Immature natural killer cell (primary cell): ENCODE measurements around the gene RAB14. TPM values are rescaled to one million over a fixed set of nuclear protein-coding genes. Genes with fewer than 3 reads are reported as not detected.

Source experiments
- DNase-seq, 3 donors: peaks; one replicate each; pipeline ENCODE4 v3.0.0; 2022; ENCODE audit warnings: mixed read lengths in 1 of 3
- H3K27ac Mint-ChIP-seq, 6 donors: one replicate each; pipeline ENCODE4 v1.8.0; 2020; ENCODE audit warnings: mixed read lengths in 6 of 6, mild to moderate bottlenecking in 5 of 6, inconsistent platforms in 4 of 6, moderate library complexity in 3 of 6
- H3K27me3 Mint-ChIP-seq, 3 donors: one replicate each; pipeline ENCODE4 v1.8.0; 2020 to 2021; ENCODE audit warnings: low read depth in 3 of 3, mild to moderate bottlenecking in 3 of 3, mixed read lengths in 3 of 3, moderate library complexity in 3 of 3, inconsistent platforms in 1 of 3
- H3K36me3 Mint-ChIP-seq, 3 donors: one replicate each; pipeline ENCODE4 v1.8.0; 2020; ENCODE audit warnings: mixed read lengths in 3 of 3, inconsistent platforms in 2 of 3, mild to moderate bottlenecking in 2 of 3
- H3K4me1 Mint-ChIP-seq, 2 donors: one replicate each; pipeline ENCODE4 v1.8.0; 2020; ENCODE audit warnings: inconsistent platforms in 2 of 2, mild to moderate bottlenecking in 2 of 2, mixed read lengths in 2 of 2, moderate library complexity in 1 of 2
- H3K4me3 Mint-ChIP-seq, 5 donors: one replicate each; pipeline ENCODE4 v1.8.0; 2020; ENCODE audit warnings: mild to moderate bottlenecking in 5 of 5, mixed read lengths in 5 of 5, inconsistent platforms in 3 of 5, moderate library complexity in 3 of 5
- H3K9me3 Mint-ChIP-seq, 6 donors: one replicate each; pipeline ENCODE4 v1.8.0; 2020; ENCODE audit warnings: mild to moderate bottlenecking in 6 of 6, mixed read lengths in 6 of 6, inconsistent platforms in 4 of 6, moderate library complexity in 3 of 6
- polyA plus RNA-seq, 3 donors: library from polyadenylated mRNA; unstranded; fragments of 300-500 nt; fragmentation: Illumina TruSeq; gene quantifications; one replicate each; pipeline ENCODE4 v1.2.3, GENCODE V29; 2021

RAB14 gene
- polyA plus RNA-seq, 3 donors from 2014 or later, result 28.2 to 44.9 (median 36.0) TPM

DNA sequence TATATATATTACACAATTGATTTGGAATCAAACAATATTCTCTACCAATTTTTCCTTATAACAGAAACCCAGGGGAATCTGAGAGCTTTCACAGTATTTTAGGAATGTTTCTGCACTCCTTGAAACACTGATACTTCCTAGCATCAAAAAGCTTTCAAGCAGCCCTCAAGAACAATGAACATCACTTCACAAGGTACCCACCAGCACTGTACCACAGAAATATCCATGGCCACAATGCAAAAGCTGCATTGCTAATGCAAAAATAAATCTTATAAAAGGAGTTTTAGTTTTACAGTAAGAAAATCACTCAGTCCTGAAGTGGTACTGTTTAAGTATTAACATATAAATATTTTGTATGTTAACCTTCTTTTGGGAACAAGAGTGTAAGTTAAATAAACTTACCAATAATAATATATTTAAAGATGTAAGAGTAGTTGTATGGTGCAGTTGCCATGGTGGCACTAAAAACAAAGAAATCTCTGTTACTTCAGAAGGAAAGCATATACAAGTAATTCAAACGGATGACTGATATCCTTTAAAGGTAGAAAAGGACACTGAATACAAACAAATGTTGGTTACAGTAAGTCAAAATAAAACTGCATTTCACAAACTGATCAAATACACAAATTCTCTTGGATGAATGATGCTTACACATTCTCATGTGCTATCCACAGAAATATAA, 8.6 kb downstream of the RAB14 start:
- DNase-seq, result no peak
- Mint-ChIP-seq H3K27ac (peak overlapping the region in 2 of 6 donors; percentile 6 to 24), H3K9me3 (no peaks in the 10 kb centered on the region), H3K36me3 (no peaks in the 10 kb centered on the region), H3K27me3 (no peaks in the 10 kb centered on the region), H3K4me3 (peak overlapping the region in 2 of 5 donors; percentile 19 to 30), H3K4me1 (peaks cover 83 to 100% of the 10 kb centered on the region in 2 donors)

GRCh38 chr9:121192518-121192917, 9.2 kb downstream of the RAB14 start:
- Mint-ChIP-seq H3K9me3 (no peaks in the 10 kb centered on the region), H3K4me3 (peak overlapping the region in 2 of 5 donors; percentile 37 to 39), H3K27me3 (no peaks in the 10 kb centered on the region), H3K27ac (peak overlapping the region in 3 of 6 donors; percentile 14 to 37 (median 34)), H3K4me1 (peaks cover 83 to 100% of the 10 kb centered on the region in 2 donors), H3K36me3 (no peaks in the 10 kb centered on the region)
- DNase-seq, result no peak

DNA sequence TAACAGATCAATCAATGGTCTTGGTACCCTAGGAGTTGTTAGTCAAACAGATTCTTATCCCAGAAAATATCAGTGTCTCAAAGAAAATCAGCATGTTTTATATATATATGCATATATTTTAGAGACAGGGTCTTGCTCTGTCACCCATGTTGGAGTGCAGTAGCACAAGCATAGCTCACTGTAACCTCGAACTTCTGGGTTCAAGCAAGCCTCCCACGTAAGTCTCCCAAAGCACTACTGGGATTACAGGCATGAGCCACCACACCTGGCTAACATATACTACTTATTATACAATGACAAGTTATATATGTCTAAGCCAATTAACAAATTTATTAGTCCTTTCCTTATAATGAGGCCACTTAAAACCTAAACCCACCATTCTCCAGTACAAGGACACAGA, 10.4 kb downstream of the RAB14 start:
- H3K27me3 Mint-ChIP-seq, result no peaks in the 10 kb centered on the region
- no peak for DNase-seq
- peaks cover 81 to 98% of the 10 kb centered on the region in 2 donors for H3K4me1 Mint-ChIP-seq
- H3K9me3 Mint-ChIP-seq, result no peaks in the 10 kb centered on the region
- H3K27ac Mint-ChIP-seq, result peak overlapping the region in 3 of 6 donors; percentile 19 to 29 (median 22)
- H3K4me3 Mint-ChIP-seq, result peak overlapping the region in 3 of 5 donors; percentile 12 to 64 (median 29)
- peaks cover 0 to 4% (median 0%) of the 10 kb centered on the region in 3 donors for H3K36me3 Mint-ChIP-seq

- DNase-seq, result no peak
- H3K4me1 Mint-ChIP-seq, result peaks cover 80 to 98% of the 10 kb centered on the region in 2 donors
- peak overlapping the region in 4 of 6 donors; percentile 24 to 71 (median 46) for H3K27ac Mint-ChIP-seq
- no peaks in the 10 kb centered on the region for H3K27me3 Mint-ChIP-seq
- peaks cover 0 to 4% (median 0%) of the 10 kb centered on the region in 3 donors for H3K36me3 Mint-ChIP-seq
- no peak overlapping the region for H3K4me3 Mint-ChIP-seq
- no peaks in the 10 kb centered on the region for H3K9me3 Mint-ChIP-seq
Measured at GRCh38 chr9:121189660-121190059, 12.0 kb downstream of the RAB14 start.

- Mint-ChIP-seq H3K27me3 (no peaks in the 10 kb centered on the region), H3K9me3 (no peaks in the 10 kb centered on the region), H3K36me3 (peaks cover 0 to 4% (median 0%) of the 10 kb centered on the region in 3 donors), H3K4me3 (no peak overlapping the region), H3K27ac (peak overlapping the region in 4 of 6 donors; percentile 2 to 57 (median 7)), H3K4me1 (peaks cover 79 to 98% of the 10 kb centered on the region in 2 donors)
- DNase-seq, result no peak
Measured at GRCh38 chr9:121189006-121189405, 12.7 kb downstream of the RAB14 start.

DNA sequence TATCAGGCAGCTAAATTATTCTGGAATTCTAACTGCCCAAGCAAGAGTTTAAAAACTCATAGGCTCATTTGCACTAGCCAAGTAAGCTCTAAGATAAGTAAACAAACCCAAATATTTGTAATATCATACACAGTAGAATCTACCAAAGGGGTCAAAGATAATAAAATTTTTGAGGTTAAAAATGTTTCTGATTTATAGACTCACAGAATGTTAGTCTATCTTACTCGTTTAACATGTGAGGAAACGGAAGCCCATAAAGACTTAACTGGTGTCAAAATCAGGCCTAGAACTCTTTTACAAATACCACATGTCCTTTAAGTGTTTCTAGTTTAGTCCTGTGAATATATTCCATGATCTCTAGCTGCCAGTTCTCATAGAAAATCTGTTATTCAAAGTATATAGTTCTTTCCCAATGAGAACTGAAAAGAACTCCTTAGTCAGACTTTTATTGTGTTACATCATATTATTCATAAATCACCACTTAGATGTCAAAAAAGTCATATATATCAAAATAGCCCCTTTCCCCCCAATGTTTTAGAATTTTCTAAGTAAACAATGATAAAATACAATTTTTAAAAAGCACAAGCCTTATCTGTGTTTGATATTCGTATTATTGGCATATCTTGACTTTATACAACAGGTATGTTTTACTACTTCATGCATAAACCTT, 13.9 kb downstream of the RAB14 start:
- Mint-ChIP-seq H3K4me1 (peaks cover 82 to 98% of the 10 kb centered on the region in 2 donors), H3K27me3 (no peaks in the 10 kb centered on the region), H3K36me3 (peaks cover 0 to 10% (median 0%) of the 10 kb centered on the region in 3 donors), H3K9me3 (no peaks in the 10 kb centered on the region), H3K4me3 (no peak overlapping the region), H3K27ac (peak overlapping the region in 3 of 6 donors; percentile 3 to 31 (median 11))
- no peak for DNase-seq

DNA sequence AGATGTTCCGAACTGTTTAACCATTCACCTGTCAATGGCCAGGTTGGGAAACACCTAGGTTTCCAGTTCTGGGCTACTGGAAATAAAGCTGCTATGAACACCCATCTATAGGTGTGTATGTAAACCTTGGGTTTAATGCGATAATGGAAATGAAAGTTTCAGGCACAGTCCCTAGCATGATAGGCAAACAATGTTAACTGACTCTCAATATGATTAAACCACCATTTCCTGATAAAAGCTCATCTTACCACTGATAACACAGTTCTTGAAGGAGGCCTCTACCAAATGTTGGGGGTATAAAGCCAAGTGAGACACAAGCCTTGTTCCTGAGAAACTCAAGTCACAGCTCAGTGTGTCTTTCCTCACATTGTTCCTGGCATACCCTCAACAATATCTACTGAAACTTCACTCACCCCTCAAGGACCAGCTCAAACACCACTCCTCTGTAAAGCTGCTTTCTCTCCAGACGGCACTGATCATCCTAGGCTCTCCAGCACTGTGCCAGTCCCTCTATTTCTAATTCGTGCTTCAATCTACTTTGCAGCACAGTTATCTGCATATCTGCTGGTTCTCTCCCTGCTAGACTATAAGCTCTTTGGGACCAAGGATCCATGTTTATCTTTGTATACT, 15.8 kb downstream of the RAB14 start:
- peaks cover 69 to 94% of the 10 kb centered on the region in 2 donors for H3K4me1 Mint-ChIP-seq
- peaks cover 0 to 16% (median 4%) of the 10 kb centered on the region in 3 donors for H3K36me3 Mint-ChIP-seq
- peak overlapping the region in 3 of 5 donors; percentile 8 to 42 (median 8) for H3K4me3 Mint-ChIP-seq
- no peaks in the 10 kb centered on the region for H3K9me3 Mint-ChIP-seq
- no peak for DNase-seq
- peak overlapping the region in 4 of 6 donors; percentile 6 to 80 (median 15) for H3K27ac Mint-ChIP-seq
- no peaks in the 10 kb centered on the region for H3K27me3 Mint-ChIP-seq

- no peaks in the 10 kb centered on the region for H3K27me3 Mint-ChIP-seq
- H3K4me1 Mint-ChIP-seq, result peaks cover 63 to 94% of the 10 kb centered on the region in 2 donors
- H3K36me3 Mint-ChIP-seq, result peaks cover 0 to 19% (median 4%) of the 10 kb centered on the region in 3 donors
- peak overlapping the region in 1 of 5 donors; percentile 42 for H3K4me3 Mint-ChIP-seq
- H3K9me3 Mint-ChIP-seq, result no peaks in the 10 kb centered on the region
- DNase-seq, result no peak
- peak overlapping the region; percentile 3 to 69 (median 18) for H3K27ac Mint-ChIP-seq
Measured at GRCh38 chr9:121185178-121185745, 16.4 kb downstream of the RAB14 start.

- Mint-ChIP-seq H3K36me3 (peaks cover 0 to 23% (median 4%) of the 10 kb centered on the region in 3 donors), H3K27me3 (no peaks in the 10 kb centered on the region), H3K27ac (peak overlapping the region in 4 of 6 donors; percentile 12 to 46 (median 43)), H3K9me3 (no peaks in the 10 kb centered on the region), H3K4me1 (peaks cover 59 to 91% of the 10 kb centered on the region in 2 donors), H3K4me3 (peak overlapping the region in 1 of 5 donors; percentile 15)
- no peak for DNase-seq
Measured at GRCh38 chr9:121184463-121184862, 17.2 kb downstream of the RAB14 start.

DNA sequence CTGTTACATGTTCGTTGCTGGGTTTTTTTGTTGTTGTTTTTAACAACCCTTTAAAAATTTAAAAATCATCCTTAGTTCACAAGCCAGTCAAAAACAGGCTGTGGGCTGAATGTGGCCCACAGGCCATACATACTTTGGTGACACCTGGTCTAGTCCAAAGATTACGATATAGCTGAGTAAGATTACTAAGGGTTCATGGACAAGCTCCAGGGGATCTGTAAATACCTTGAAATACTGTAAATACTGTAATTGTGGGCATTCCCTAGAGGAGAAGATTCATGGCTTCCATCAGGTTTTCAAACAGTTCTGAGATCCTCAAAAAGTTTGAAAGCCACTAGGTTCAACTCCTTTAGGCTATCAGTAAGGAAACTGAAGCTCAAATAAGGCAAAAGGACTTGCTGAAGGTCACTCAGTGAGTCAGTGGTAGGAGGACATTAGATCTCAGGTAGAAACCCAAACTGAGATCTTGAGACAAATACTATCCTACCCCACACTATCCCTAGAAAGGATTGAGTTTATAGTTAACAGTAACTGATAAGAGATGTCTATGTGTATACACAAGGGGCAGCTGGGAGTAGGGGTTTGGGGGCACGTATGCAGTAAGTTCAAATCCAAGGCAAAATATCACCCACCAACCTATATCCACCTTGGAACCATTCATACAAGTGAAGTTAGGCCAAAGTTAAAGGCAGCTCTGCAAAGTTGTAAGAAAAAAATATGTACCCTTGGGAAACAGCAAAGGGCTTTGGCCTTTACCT, 17.8 kb downstream of the RAB14 start:
- no peak for DNase-seq
- H3K27me3 Mint-ChIP-seq, result no peaks in the 10 kb centered on the region
- peaks cover 53 to 85% of the 10 kb centered on the region in 2 donors for H3K4me1 Mint-ChIP-seq
- H3K36me3 Mint-ChIP-seq, result peaks cover 0 to 23% (median 4%) of the 10 kb centered on the region in 3 donors
- no peak overlapping the region for H3K4me3 Mint-ChIP-seq
- H3K9me3 Mint-ChIP-seq, result no peaks in the 10 kb centered on the region
- H3K27ac Mint-ChIP-seq, result peak overlapping the region in 5 of 6 donors; percentile 34 to 84 (median 81)

DNA sequence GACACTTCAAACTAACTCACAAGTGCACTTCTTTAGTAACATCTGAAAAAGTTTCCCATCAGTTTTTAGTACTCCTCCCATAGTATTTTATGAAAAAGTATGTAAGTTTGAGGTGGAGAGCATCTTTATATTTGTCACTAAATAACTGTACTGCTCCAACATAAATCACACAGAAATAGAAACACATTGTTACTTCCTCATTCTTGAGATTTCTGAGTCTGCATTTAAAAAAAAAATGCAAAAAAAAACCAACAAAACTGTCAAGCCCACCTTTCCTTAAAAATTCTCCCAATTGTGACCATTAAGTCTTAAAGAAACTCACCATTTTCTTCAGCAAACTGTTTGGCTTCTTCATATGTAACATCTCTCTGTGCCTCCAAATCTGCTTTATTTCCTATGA, 18.7 kb downstream of the RAB14 start:
- Mint-ChIP-seq H3K9me3 (no peaks in the 10 kb centered on the region), H3K36me3 (peaks cover 0 to 26% (median 4%) of the 10 kb centered on the region in 3 donors), H3K27me3 (no peaks in the 10 kb centered on the region), H3K27ac (peak overlapping the region; percentile 16 to 84 (median 75)), H3K4me3 (no peak overlapping the region), H3K4me1 (peaks cover 49 to 83% of the 10 kb centered on the region in 2 donors)
- DNase-seq, result no peak

- no peak overlapping the region for H3K4me3 Mint-ChIP-seq
- peaks cover 42 to 76% of the 10 kb centered on the region in 2 donors for H3K4me1 Mint-ChIP-seq
Measured at GRCh38 chr9:121182101-121182836, 19.4 kb downstream of the RAB14 start.

More at GRCh38 chr9:121182101-121182836, 19.4 kb downstream of the RAB14 start:
- Mint-ChIP-seq H3K36me3 (peaks cover 0 to 26% (median 4%) of the 10 kb centered on the region in 3 donors), H3K9me3 (no peaks in the 10 kb centered on the region), H3K27me3 (no peaks in the 10 kb centered on the region), H3K27ac (peak overlapping the region in 1 of 6 donors; percentile 69)
- DNase-seq, result no peak
